Measurements from ENCODE around the gene NEK4.

- TF ChIP-seq POLR2AphosphoS5 (IDR thresholded peaks at IDR 0.05) = no peak
- TF ChIP-seq, protein P1, sequence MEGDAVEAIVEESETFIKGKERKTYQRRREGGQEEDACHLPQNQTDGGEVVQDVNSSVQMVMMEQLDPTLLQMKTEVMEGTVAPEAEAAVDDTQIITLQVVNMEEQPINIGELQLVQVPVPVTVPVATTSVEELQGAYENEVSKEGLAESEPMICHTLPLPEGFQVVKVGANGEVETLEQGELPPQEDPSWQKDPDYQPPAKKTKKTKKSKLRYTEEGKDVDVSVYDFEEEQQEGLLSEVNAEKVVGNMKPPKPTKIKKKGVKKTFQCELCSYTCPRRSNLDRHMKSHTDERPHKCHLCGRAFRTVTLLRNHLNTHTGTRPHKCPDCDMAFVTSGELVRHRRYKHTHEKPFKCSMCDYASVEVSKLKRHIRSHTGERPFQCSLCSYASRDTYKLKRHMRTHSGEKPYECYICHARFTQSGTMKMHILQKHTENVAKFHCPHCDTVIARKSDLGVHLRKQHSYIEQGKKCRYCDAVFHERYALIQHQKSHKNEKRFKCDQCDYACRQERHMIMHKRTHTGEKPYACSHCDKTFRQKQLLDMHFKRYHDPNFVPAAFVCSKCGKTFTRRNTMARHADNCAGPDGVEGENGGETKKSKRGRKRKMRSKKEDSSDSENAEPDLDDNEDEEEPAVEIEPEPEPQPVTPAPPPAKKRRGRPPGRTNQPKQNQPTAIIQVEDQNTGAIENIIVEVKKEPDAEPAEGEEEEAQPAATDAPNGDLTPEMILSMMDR (IDR thresholded peaks at IDR 0.05 in 8 of 11, conservative IDR thresholded peaks at IDR 0.05 in 3 of 11) = no peak
- TF ChIP-seq POLR2A (IDR thresholded peaks at IDR 0.05) = no peak
These were observed 19.0 kb upstream of the NEK4 start for GRCh38 chr3:52789746-52790040.
